Keratinocyte (primary cell): ENCODE data around the gene PTPRN2. TPM values are rescaled to one million over a fixed set of nuclear protein-coding genes. Genes with fewer than 3 reads are reported as not detected.
"Not testable (repeated sequence)": the region's sequence is repeated elsewhere in the genome, so short reads cannot be mapped to it uniquely, and the experiment has no call there.

ENCODE experiments used
- DNase-seq: peaks from one replicate; pipeline ENCODE4 v3.0.0-alpha.2; 2011; ENCODE audit warnings: low read depth, missing footprints, low spot score
- FAIRE-seq: peaks from 2 replicates; lab custom pipeline; 2011; peaks lifted over from hg19 to GRCh38; lab: Jason Lieb, UNC
- H2AFZ ChIP-seq: 2 replicates; pipeline ENCODE4 v1.6.0; 2012; ENCODE audit warnings: low read length, control low read depth, inconsistent platforms; ENCODE audit not compliant: control insufficient read depth
- H3K27ac ChIP-seq: 2 replicates; pipeline ENCODE4 v1.5.1; 2011; ENCODE audit warnings: low read length; ENCODE audit not compliant: control insufficient read depth, insufficient read depth
- H3K27me3 ChIP-seq: 3 replicates; pipeline ENCODE4 v1.6.0; 2011; ENCODE audit warnings: low read length; ENCODE audit not compliant: control insufficient read depth, insufficient read depth; ENCODE audit errors: extremely low read depth
- H3K36me3 ChIP-seq, 2 experiments: 2 replicates in 1 of 2; 3 replicates in 1 of 2; pipeline ENCODE4 v1.5.1; 2011; ENCODE audit warnings: low read length in 2 of 2, mild to moderate bottlenecking in 1 of 2; ENCODE audit not compliant: control insufficient read depth in 2 of 2, insufficient read depth in 2 of 2; ENCODE audit errors: extremely low read depth in 1 of 2
- H3K4me1 ChIP-seq: 3 replicates; pipeline ENCODE4 v1.5.1; 2011; ENCODE audit warnings: low read length; ENCODE audit not compliant: control insufficient read depth, insufficient read depth; ENCODE audit errors: extremely low read depth
- H3K4me2 ChIP-seq: 3 replicates; pipeline ENCODE4 v1.6.0; 2011; ENCODE audit warnings: low read depth, low read length; ENCODE audit not compliant: control insufficient read depth, insufficient read depth; ENCODE audit errors: extremely low read depth
- H3K4me3 ChIP-seq, 3 experiments: fragments of 200-600 bp in 1 of 3; sonication (generic) in 1 of 3; 2 replicates in 2 of 3; 3 replicates in 1 of 3; pipeline ENCODE4 v1.5.1; 2011 to 2016; ENCODE audit warnings: low read length in 3 of 3, mild to moderate bottlenecking in 3 of 3, control low read depth in 2 of 3, inconsistent platforms in 1 of 3, low read depth in 1 of 3, mixed read lengths in 1 of 3, mixed run types in 1 of 3, moderate library complexity in 1 of 3; ENCODE audit not compliant: control insufficient read depth in 2 of 3, insufficient read depth in 2 of 3; ENCODE audit errors: extremely low read depth in 1 of 3
- H3K79me2 ChIP-seq: 2 replicates; pipeline ENCODE4 v1.6.0; 2012; ENCODE audit warnings: low read length; ENCODE audit not compliant: control insufficient read depth, insufficient read depth
- H3K9ac ChIP-seq: 3 replicates; pipeline ENCODE4 v1.6.0; 2011; ENCODE audit warnings: low read length; ENCODE audit not compliant: control insufficient read depth, insufficient read depth; ENCODE audit errors: extremely low read depth
- H3K9me1 ChIP-seq: 3 replicates; pipeline ENCODE4 v1.6.0; 2011; ENCODE audit warnings: low read length; ENCODE audit not compliant: control insufficient read depth, insufficient read depth; ENCODE audit errors: extremely low read depth
- H3K9me3 ChIP-seq: 2 replicates; pipeline ENCODE4 v1.5.1; 2012; ENCODE audit warnings: low read depth, low read length; ENCODE audit not compliant: control insufficient read depth
- H4K20me1 ChIP-seq: 3 replicates; pipeline ENCODE4 v1.6.0; 2011; ENCODE audit warnings: low read length; ENCODE audit not compliant: control insufficient read depth, insufficient read depth; ENCODE audit errors: extremely low read depth
- EZH2 ChIP-seq: IDR thresholded peaks from one replicate; pipeline ENCODE4 v1.6.1; 2012; ENCODE audit warnings: inconsistent platforms, mild to moderate bottlenecking, low read length, moderate library complexity
- dilution Hi-C: fragments of 300-500 bp; cut with MboI; formaldehyde crosslinking; loops from one replicate; pipeline ENCODE4 v1.7.0; 2020; ENCODE audit warnings: low sequenced_read_pairs; ENCODE audit not compliant: extremely low pct_ligation_motif_present
- polyA plus RNA-seq, 5 experiments: library from polyadenylated mRNA; depleted of rRNA in 3 of 5; stranded (reverse) in 3 of 5; stranded (forward) in 1 of 5; unstranded in 1 of 5; fragments of >200 nt; gene quantifications; 1 replicate in 1 of 5; 2 replicates in 3 of 5; 3 replicates in 1 of 5; pipeline versions ENCODE4 v1.2.1 to v1.2.3, GENCODE V29; 2011 to 2012; ENCODE audit warnings: missing spikeins in 2 of 5, low read depth in 1 of 5, low replicate concordance in 1 of 5
- TF ChIP-seq, protein P1 (sequence below), 3 experiments: IDR thresholded peaks in 1 of 3; conservative IDR thresholded peaks in 1 of 3; optimal IDR thresholded peaks in 1 of 3; 2 replicates in 2 of 3; 3 replicates in 1 of 3; pipeline versions ENCODE3 to v1.5.1; 2011; ENCODE audit warnings: low read length in 3 of 3, mild to moderate bottlenecking in 3 of 3, moderate library complexity in 2 of 3, control low read depth in 1 of 3, inconsistent platforms in 1 of 3; ENCODE audit not compliant: insufficient read depth in 2 of 3; ENCODE audit errors: extremely low read depth in 1 of 3

PTPRN2 gene
- polyA plus RNA-seq, 1 donor (not counting 4 experiments of a cell fraction or from before 2014, with no cell fraction given), result not detected

DNA sequence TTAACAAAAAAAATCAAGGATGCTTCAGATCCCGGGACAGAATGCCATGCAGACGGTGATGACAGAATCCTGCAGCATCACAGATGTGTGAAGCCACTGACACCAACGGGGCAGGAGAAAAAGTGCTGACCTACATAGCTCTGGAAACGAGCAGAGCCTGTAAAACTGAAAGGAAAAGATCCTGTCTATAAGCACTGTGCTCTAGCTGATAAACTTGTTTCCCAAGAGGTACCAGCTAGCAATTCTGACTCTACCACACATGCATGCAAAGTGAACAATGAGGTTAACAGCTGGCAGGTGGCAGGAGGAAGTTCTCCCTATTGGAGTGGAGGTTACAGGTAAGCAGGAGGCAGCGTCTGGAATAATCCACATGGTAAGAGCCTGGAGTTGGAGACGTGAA lies 75.6 kb downstream of the PTPRN2 start:
- FAIRE-seq (no peak), DNase-seq (no peak)
- H3K4me2 ChIP-seq, result no peak overlapping the region
- H3K27ac ChIP-seq, result no peak overlapping the region
- peaks cover 28% of the 10 kb centered on the region for H3K9me3 ChIP-seq
- no peaks in the 10 kb centered on the region for H4K20me1 ChIP-seq
- H3K27me3 ChIP-seq, result no peaks in the 10 kb centered on the region
- no peaks in the 10 kb centered on the region for H3K36me3 ChIP-seq
- H3K79me2 ChIP-seq, result no peaks in the 10 kb centered on the region
- no peak overlapping the region for H3K4me3 ChIP-seq
- no peak overlapping the region for H2AFZ ChIP-seq
- dilution Hi-C loops, result no loop called here
- no peak for TF ChIP-seq EZH2
- TF ChIP-seq, protein P1, sequence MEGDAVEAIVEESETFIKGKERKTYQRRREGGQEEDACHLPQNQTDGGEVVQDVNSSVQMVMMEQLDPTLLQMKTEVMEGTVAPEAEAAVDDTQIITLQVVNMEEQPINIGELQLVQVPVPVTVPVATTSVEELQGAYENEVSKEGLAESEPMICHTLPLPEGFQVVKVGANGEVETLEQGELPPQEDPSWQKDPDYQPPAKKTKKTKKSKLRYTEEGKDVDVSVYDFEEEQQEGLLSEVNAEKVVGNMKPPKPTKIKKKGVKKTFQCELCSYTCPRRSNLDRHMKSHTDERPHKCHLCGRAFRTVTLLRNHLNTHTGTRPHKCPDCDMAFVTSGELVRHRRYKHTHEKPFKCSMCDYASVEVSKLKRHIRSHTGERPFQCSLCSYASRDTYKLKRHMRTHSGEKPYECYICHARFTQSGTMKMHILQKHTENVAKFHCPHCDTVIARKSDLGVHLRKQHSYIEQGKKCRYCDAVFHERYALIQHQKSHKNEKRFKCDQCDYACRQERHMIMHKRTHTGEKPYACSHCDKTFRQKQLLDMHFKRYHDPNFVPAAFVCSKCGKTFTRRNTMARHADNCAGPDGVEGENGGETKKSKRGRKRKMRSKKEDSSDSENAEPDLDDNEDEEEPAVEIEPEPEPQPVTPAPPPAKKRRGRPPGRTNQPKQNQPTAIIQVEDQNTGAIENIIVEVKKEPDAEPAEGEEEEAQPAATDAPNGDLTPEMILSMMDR (optimal IDR thresholded peaks at IDR 0.05 in 1 of 3, IDR thresholded peaks at IDR 0.05 in 1 of 3, conservative IDR thresholded peaks at IDR 0.05 in 1 of 3; ENCODE audit: extremely low read depth in 1 of 3, insufficient read depth in 2 of 3, low read length in 3 of 3), result no peak
- no peaks in the 10 kb centered on the region for H3K4me1 ChIP-seq
- H3K9ac ChIP-seq, result no peak overlapping the region
- no peaks in the 10 kb centered on the region for H3K9me1 ChIP-seq

DNA sequence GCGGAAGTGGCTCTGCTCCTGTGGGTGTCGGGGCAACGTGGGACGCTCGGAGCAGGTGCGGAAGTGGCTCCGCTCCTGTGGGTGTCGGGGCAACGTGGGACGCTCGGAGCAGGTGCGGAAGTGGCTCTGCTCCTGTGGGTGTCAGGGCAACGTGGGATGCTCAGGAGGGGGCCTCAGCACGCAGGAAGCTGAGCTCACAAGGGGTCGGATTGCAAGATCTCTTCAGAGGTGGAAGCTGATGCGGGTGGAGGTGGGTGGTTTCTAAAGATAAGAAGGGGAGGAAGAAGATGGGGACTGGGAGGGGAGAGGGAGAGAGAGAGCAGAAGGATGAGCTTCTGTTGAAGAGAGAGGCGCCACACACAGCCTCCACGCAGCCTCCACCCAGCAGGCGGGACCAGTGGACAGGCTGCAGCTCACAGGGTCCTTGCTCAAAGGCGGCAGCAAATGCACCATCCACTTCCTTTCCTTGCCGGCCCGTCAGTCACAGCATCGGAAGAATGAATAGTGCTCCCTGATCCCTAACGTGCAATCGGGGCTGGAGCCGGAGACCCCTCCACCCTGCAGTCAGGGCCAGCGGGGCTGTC lies 78.7 kb downstream of the PTPRN2 start:
- Histone ChIP-seq H4K20me1 (no peaks in the 10 kb centered on the region), H3K4me1 (no peaks in the 10 kb centered on the region), H3K27me3 (no peaks in the 10 kb centered on the region), H3K79me2 (no peaks in the 10 kb centered on the region), H3K9ac (no peak overlapping the region), H3K27ac (no peak overlapping the region), H3K4me2 (no peak overlapping the region), H2AFZ (no peak overlapping the region), H3K36me3 (no peaks in the 10 kb centered on the region), H3K4me3 (no peak overlapping the region), H3K9me3 (peaks cover 29% of the 10 kb centered on the region), H3K9me1 (no peaks in the 10 kb centered on the region)
- dilution Hi-C loops, result no loop called here
- DNase-seq (no peak), FAIRE-seq (no peak)
- no peak for TF ChIP-seq EZH2
- TF ChIP-seq, protein P1 (optimal IDR thresholded peaks at IDR 0.05 in 1 of 3, IDR thresholded peaks at IDR 0.05 in 1 of 3, conservative IDR thresholded peaks at IDR 0.05 in 1 of 3; ENCODE audit: extremely low read depth in 1 of 3, insufficient read depth in 2 of 3, low read length in 3 of 3), result no peak

DNA sequence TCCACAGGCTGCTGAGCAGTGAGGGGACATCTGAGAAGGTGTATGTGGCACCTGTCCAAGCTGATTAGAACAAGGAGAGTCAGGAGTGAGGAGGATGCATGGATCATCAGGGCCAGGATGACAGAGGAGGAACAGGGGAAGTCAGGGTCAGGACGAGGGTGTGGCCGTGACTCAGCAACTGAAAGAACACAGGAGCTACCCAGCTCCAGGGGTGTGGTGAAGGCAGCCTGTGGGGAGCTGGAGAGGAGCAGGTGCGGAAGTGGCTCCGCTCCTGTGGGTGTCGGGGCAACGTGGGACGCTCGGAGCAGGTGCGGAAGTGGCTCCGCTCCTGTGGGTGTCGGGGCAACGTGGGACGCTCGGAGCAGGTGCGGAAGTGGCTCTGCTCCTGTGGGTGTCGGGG lies 79.3 kb downstream of the PTPRN2 start:
- H3K4me2 ChIP-seq, H3K4me1 ChIP-seq, H3K79me2 ChIP-seq, FAIRE-seq, H3K27me3 ChIP-seq, H3K36me3 ChIP-seq, H3K27ac ChIP-seq, H4K20me1 ChIP-seq, H2AFZ ChIP-seq, H3K9ac ChIP-seq, H3K4me3 ChIP-seq, DNase-seq, H3K9me1 ChIP-seq, dilution Hi-C loops: not testable (repeated sequence)
- peaks cover 29% of the 10 kb centered on the region for H3K9me3 ChIP-seq
